Transverse colon (tissue), 4 donors: ENCODE data around the gene SCN4A.

ENCODE experiments used
- CTCF ChIP-seq, 5 experiments: fragments of 200-600 bp in 3 of 5; fragments of 450-650 bp in 2 of 5; sonication (generic) in 3 of 5; IDR thresholded peaks; 1 replicate in 2 of 5; 2 replicates in 3 of 5; pipeline ENCODE4 v1.5.1; 2016 to 2017; ENCODE audit warnings: antibody characterized with exemption in 5 of 5, inconsistent platforms in 3 of 5, mild to moderate bottlenecking in 2 of 5, moderate library complexity in 1 of 5
- POLR2AphosphoS5 ChIP-seq, 3 donors: sonication (generic); formaldehyde crosslinking; IDR thresholded peaks; one replicate each; pipeline ENCODE4 v1.6.1; 2016; ENCODE audit warnings: antibody characterized with exemption in 3 of 3

GRCh38 chr17:64001091-64001579 is 28.4 kb upstream of the SCN4A start:
- no peak for TF ChIP-seq CTCF (IDR thresholded peaks at IDR 0.05)
- no peak for TF ChIP-seq POLR2AphosphoS5 (IDR thresholded peaks at IDR 0.05)
